Ovary (tissue), 9 donors: Measurements from ENCODE around the gene EYA2. TPM values are rescaled to one million over a fixed set of nuclear protein-coding genes. Genes with fewer than 3 reads are reported as not detected.

Experiments used
- DNase-seq, 5 donors: peaks; one replicate each; pipeline ENCODE4 v3.0.0-alpha.2; 2019 to 2020
- H3K27ac ChIP-seq, 2 donors: fragments of 200-600 bp; one replicate each; pipeline versions ENCODE4 v1.5.1 to v1.8.0; 2019 to 2022
- H3K27me3 ChIP-seq: fragments of 200-600 bp; one replicate; pipeline ENCODE4 v1.8.0; 2022
- H3K36me3 ChIP-seq: fragments of 200-600 bp; sonication (generic); one replicate; pipeline ENCODE4 v1.5.1; 2019
- H3K4me1 ChIP-seq: one replicate; pipeline ENCODE4 v1.8.1; 2013; ENCODE audit warnings: mild to moderate bottlenecking, moderate library complexity; ENCODE audit not compliant: insufficient read depth
- H3K4me3 ChIP-seq: fragments of 200-600 bp; sonication (generic); one replicate; pipeline ENCODE4 v1.5.1; 2017
- H3K9me3 ChIP-seq, 2 donors: fragments of 200-600 bp in 1 of 2; sonication (generic) in 1 of 2; one replicate each; pipeline versions ENCODE4 v1.5.1 to v1.8.1; 2013 to 2019; ENCODE audit warnings: mild to moderate bottlenecking in 1 of 2, moderate library complexity in 1 of 2
- EP300 ChIP-seq: sonication (generic); formaldehyde crosslinking; IDR thresholded peaks from one replicate; pipeline ENCODE4 v1.6.1; 2017; ENCODE audit warnings: antibody characterized with exemption
- POLR2A ChIP-seq: fragments of 450-650 bp; IDR thresholded peaks from one replicate; pipeline ENCODE4 v1.6.1; 2017; ENCODE audit warnings: antibody characterized with exemption, mild to moderate bottlenecking, moderate library complexity
- WGBS, 3 donors: extraction: QIAGEN DNeasy Blood & Tissue Kit in 1 of 3; methylation state at CpG; one replicate each; pipeline versions ENCODE4 v1.1.5 to v1.1.7; 2013 to 2017; 5-methylcytosine and 5-hydroxymethylcytosine counted together
- intact Hi-C, 4 donors: fragments of 100-400 bp; cut with DNase I; formaldehyde crosslinking; loops; one replicate each; pipeline versions ENCODE4 v1.11.0 to v1.15.1; 2022 to 2023
- polyA plus RNA-seq, 2 donors: library from polyadenylated mRNA; stranded (reverse); fragments of 200-250 nt in 1 of 2; fragments of 350-450 nt in 1 of 2; fragmentation: Illumina TruSeq in 1 of 2; extraction: RNeasy Lipid Tissue Mini Kit (QIAGEN cat#74804) in 1 of 2; gene quantifications; one replicate each; pipeline ENCODE4 v1.2.3, GENCODE V29; 2013 to 2014
- total RNA-seq, 7 donors: library from RNA; depleted of rRNA in 2 of 7; stranded (reverse); fragments of >200 nt in 2 of 7; fragmentation: NEBNext Ultra II Directional in 3 of 7; extraction: Animal tissue kit (Norgen Biotek cat#: 25700) in 3 of 7; gene quantifications; one replicate each; pipeline versions ENCODE4 v1.1.0 to v1.2.4, GENCODE V29; 2016 to 2023
- TF ChIP-seq, protein P1 (sequence below), 3 donors: fragments of 450-650 bp in 2 of 3; fragments of 200-600 bp in 1 of 3; IDR thresholded peaks; one replicate each; pipeline versions ENCODE4 v1.5.1 to v1.8.0; 2016 to 2022; ENCODE audit warnings: antibody characterized with exemption in 3 of 3, mild to moderate bottlenecking in 1 of 3
- donor health status: DM: no; HTN: no; CAD: no; lungs with moderate emphysema.
- donor health status: DM: no; HTN: no; CAD: no.
- donor health status: Bipolar disorder and iron deficiency.
- donor health status: DM: yes; HTN: yes; CAD: no.
- donor health status: DM: no; HTN: no; CAD: no.
- donor health status: DM: yes; HTN: yes; CAD: no.

The EYA2 gene
- total and polyA plus RNA-seq, 9 donors, result 0.18 to 7.6 (median 1.7) TPM

DNA sequence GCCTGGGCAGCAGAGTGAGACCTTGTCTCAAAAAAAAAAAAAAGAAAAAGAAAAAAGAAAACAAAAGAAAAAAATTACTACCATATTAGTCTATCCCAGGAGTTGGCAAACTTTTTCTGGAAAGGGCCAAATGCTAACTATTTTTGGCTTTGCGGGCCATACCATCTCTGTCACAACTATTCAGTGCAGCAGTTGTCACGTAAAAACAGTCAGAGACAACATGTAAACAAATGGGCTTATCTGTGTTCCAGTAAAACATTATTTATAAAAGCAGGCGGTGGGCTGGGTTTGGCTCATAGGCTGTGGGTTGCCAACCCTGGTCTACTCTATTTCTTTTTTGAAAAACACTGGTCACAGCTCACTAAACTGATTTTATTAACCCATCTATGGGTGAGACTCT lies 53.4 kb downstream of the EYA2 start:
- Histone ChIP-seq H3K4me1 (no peaks in the 10 kb centered on the region), H3K9me3 (no peaks in the 10 kb centered on the region), H3K27me3 (no peaks in the 10 kb centered on the region), H3K27ac (no peak overlapping the region), H3K4me3 (no peak overlapping the region), H3K36me3 (no peaks in the 10 kb centered on the region)
- DNase-seq, result no peak
- TF ChIP-seq, protein P1, sequence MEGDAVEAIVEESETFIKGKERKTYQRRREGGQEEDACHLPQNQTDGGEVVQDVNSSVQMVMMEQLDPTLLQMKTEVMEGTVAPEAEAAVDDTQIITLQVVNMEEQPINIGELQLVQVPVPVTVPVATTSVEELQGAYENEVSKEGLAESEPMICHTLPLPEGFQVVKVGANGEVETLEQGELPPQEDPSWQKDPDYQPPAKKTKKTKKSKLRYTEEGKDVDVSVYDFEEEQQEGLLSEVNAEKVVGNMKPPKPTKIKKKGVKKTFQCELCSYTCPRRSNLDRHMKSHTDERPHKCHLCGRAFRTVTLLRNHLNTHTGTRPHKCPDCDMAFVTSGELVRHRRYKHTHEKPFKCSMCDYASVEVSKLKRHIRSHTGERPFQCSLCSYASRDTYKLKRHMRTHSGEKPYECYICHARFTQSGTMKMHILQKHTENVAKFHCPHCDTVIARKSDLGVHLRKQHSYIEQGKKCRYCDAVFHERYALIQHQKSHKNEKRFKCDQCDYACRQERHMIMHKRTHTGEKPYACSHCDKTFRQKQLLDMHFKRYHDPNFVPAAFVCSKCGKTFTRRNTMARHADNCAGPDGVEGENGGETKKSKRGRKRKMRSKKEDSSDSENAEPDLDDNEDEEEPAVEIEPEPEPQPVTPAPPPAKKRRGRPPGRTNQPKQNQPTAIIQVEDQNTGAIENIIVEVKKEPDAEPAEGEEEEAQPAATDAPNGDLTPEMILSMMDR (IDR thresholded peaks at IDR 0.05), result no peak
- TF ChIP-seq EP300, result no peak
- TF ChIP-seq POLR2A, result no peak
- 38 to 56% (median 52%) methylated on average over 3 of the region's 3 CpGs for WGBS, 3 donors
- intact Hi-C loops, result no loop called here

DNA sequence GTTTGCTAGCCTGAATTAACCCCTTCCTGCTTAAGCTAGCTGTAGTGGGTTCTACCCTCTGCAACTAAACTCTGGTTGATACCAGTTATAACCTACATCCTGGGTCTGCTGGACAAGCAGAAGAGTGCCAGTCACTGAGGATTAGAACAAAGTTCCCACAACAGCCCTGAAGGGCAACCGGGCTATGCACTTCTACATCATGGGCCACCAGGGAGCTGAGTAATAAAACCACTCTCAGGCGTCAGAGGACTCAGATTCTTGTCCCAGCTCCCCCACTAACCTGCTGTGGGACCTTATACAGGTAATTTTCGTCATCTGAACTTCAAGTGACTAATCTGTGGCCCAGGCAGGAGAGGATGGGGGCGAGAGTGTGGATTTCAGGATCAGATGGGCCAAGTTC lies 56.8 kb downstream of the EYA2 start:
- H3K36me3 ChIP-seq, result no peaks in the 10 kb centered on the region
- no peak overlapping the region for H3K27ac ChIP-seq
- H3K27me3 ChIP-seq, result no peaks in the 10 kb centered on the region
- no peak for DNase-seq
- 35 to 79% (median 49%) methylated on average over 4 of the region's 4 CpGs for WGBS, 3 donors
- no peak overlapping the region for H3K4me3 ChIP-seq
- no peaks in the 10 kb centered on the region for H3K4me1 ChIP-seq
- H3K9me3 ChIP-seq, result no peaks in the 10 kb centered on the region
- TF ChIP-seq POLR2A, result no peak
- TF ChIP-seq, protein P1 (IDR thresholded peaks at IDR 0.05), result no peak
- intact Hi-C loops, result no loop called here

DNA sequence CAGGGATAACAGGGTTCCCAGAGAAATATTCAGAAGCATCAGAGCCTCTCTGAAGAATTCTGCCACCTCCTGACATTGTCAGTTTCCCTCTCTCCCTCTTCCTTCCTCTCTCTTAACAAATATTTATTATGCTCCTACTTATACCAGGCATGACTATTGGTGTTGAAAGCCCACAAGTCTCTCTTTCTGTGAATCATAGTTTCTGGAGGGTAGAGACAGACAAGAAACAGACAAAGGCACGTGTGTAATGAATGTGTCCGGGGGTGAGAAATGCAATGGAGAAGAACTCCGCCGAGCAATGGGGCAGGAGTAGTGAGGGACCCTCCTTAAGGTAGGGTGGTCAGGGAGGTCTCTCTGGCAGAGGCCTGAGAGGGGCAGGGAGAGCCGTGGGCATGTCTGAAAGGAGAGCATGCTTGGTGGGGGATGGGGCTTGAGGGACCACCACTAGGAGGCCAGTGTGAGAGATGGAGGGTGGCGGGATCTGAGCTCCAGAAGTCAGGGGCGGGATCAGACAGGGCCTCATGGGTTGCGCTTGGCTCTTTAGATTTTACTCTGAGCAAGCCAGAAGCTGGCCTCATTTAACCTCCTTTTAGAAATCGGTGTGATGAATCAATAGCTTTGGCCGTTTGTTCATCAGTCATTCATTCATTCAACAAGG lies 57.3 kb downstream of the EYA2 start:
- no peak for DNase-seq

DNA sequence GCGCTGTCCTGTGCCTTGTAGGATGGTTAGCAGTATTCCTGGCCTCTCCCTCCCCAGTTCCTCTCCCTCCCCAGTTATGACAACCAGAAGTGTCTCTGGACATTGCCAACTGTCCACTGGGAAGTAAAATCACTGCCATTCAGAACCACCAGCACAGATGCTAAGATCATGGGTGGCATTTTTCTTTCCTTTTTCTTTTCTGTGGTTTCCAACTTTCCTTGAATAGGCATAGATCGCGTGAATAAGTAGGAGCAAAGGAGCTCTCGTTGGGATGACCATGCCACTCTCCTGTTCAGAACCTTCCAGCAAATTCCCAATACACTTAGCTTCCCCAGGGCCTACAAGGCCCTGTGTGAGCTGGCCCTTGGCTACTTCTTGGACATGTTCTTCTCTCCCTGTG lies 59.0 kb downstream of the EYA2 start:
- 73 to 91% (median 88%) methylated on average over 4 of the region's 4 CpGs for WGBS, 3 donors
- no peak for DNase-seq
- no peaks in the 10 kb centered on the region for H3K9me3 ChIP-seq
- no peaks in the 10 kb centered on the region for H3K4me1 ChIP-seq
- intact Hi-C loops, result no loop called here
- no peak overlapping the region for H3K4me3 ChIP-seq
- H3K27me3 ChIP-seq, result no peaks in the 10 kb centered on the region
- TF ChIP-seq, protein P1 (IDR thresholded peaks at IDR 0.05), result no peak
- no peak for TF ChIP-seq POLR2A
- H3K27ac ChIP-seq, result no peak overlapping the region
- no peaks in the 10 kb centered on the region for H3K36me3 ChIP-seq

More for the DNA sequence above, 57.3 kb downstream of the EYA2 start:
- H3K4me3 ChIP-seq, result no peak overlapping the region
- no peaks in the 10 kb centered on the region for H3K4me1 ChIP-seq
- H3K27me3 ChIP-seq, result no peaks in the 10 kb centered on the region
- 65 to 77% (median 70%) methylated on average over 10 of the region's 10 CpGs for WGBS, 3 donors
- TF ChIP-seq EP300 (no peak), POLR2A (no peak)
- TF ChIP-seq, protein P1 (IDR thresholded peaks at IDR 0.05), result no peak
- no peaks in the 10 kb centered on the region for H3K36me3 ChIP-seq
- intact Hi-C loops, result no loop called here
- H3K27ac ChIP-seq, result no peak overlapping the region
- no peaks in the 10 kb centered on the region for H3K9me3 ChIP-seq
